ENCODE results near the gene MED25. TPM values are rescaled to one million over a fixed set of nuclear protein-coding genes. Genes with fewer than 3 reads are reported as not detected.

The MED25 gene
- polyA plus RNA-seq, 3 donors: 13.9 to 52.9 (median 18.5) TPM

- intact Hi-C loops (cut with micrococcal nuclease): no loop called here
- Mint-ChIP-seq H3K4me3 (no peak overlapping the region), H3K36me3 (peaks cover 4 to 9% of the 10 kb centered on the region in 2 donors), H3K27ac (peak overlapping the region in 1 of 7 donors; percentile 57), H3K9me3 (peaks cover 4 to 9% (median 7%) of the 10 kb centered on the region in 7 donors), H3K4me1 (peaks cover 41% of the 10 kb centered on the region), H3K27me3 (ENCODE audit: low read depth in 3 of 3) (peaks cover 0 to 3% (median 2%) of the 10 kb centered on the region in 3 donors)
- WGBS (ENCODE audit: insufficient coverage): 83% methylated on average over 1 of the region's 3 CpGs
- Histone ChIP-seq H3K9ac (ENCODE audit: insufficient read depth, low read length, poor library complexity, severe bottlenecking) (no peak overlapping the region), H3K27ac (ENCODE audit: low read depth in 1 of 2, low read length in 2 of 2) (no peak overlapping the region), H4K20me1 (ENCODE audit: insufficient read depth, low read length) (no peaks in the 10 kb centered on the region), H3K36me3 (replicated peaks in 1 of 2; ENCODE audit: control insufficient read depth in 1 of 2, insufficient read depth in 2 of 2, low read length in 2 of 2) (peaks cover 4 to 7% of the 10 kb centered on the region in 2 donors), H2AFZ (ENCODE audit: insufficient read depth, low read depth, low read length, poor library complexity, severe bottlenecking) (no peak overlapping the region), H3K4me2 (replicated peaks; ENCODE audit: extremely low read depth, low read length, poor library complexity, severe bottlenecking) (no peak overlapping the region), H3K9me3 (replicated peaks in 1 of 2; ENCODE audit: control insufficient read depth in 1 of 2, insufficient read depth in 1 of 2, low read length in 2 of 2) (peaks cover 0 to 4% of the 10 kb centered on the region in 2 donors), H3K4me1 (ENCODE audit: control insufficient read depth in 1 of 2, insufficient read depth in 2 of 2, low read length in 2 of 2) (peaks cover 40 to 49% of the 10 kb centered on the region in 2 donors), H3K4me3 (replicated peaks in 1 of 3; ENCODE audit: low read depth in 2 of 3, low read length in 3 of 3) (no peak overlapping the region), H3K27me3 (ENCODE audit: control insufficient read depth in 2 of 2, insufficient read depth in 2 of 2, low read length in 2 of 2) (no peaks in the 10 kb centered on the region), H3K79me2 (ENCODE audit: insufficient read depth, low read length) (no peaks in the 10 kb centered on the region)
- DNase-seq: no peak
- TF ChIP-seq CTCF (IDR thresholded peaks at IDR 0.05): no peak
Observed at GRCh38 chr19:49845414-49845813, 27.3 kb downstream of the MED25 start.

GRCh38 chr19:49846408-49846807, 28.3 kb downstream of the MED25 start:
- H3K9me3 ChIP-seq (replicated peaks in 1 of 2; ENCODE audit: control insufficient read depth in 1 of 2, insufficient read depth in 1 of 2, low read length in 2 of 2): peaks cover 0 to 4% of the 10 kb centered on the region in 2 donors
- no peaks in the 10 kb centered on the region for H3K79me2 ChIP-seq (ENCODE audit: insufficient read depth, low read length)
- H3K4me2 ChIP-seq (replicated peaks; ENCODE audit: extremely low read depth, low read length, poor library complexity, severe bottlenecking): no peak overlapping the region
- no peak for TF ChIP-seq CTCF (IDR thresholded peaks at IDR 0.05)
- no peak overlapping the region for H3K4me3 ChIP-seq (replicated peaks in 1 of 3; ENCODE audit: low read depth in 2 of 3, low read length in 3 of 3)
- no peak for DNase-seq
- H3K27me3 Mint-ChIP-seq (ENCODE audit: low read depth in 3 of 3): peaks cover 0 to 3% (median 2%) of the 10 kb centered on the region in 3 donors
- peaks cover 41% of the 10 kb centered on the region for H3K4me1 Mint-ChIP-seq
- peaks cover 1 to 4% of the 10 kb centered on the region in 2 donors for H3K36me3 Mint-ChIP-seq
- H3K27ac ChIP-seq (ENCODE audit: low read depth in 1 of 2, low read length in 2 of 2): no peak overlapping the region
- H3K9ac ChIP-seq (ENCODE audit: insufficient read depth, low read length, poor library complexity, severe bottlenecking): no peak overlapping the region
- 100% methylated on average over 1 of the region's 5 CpGs for WGBS (ENCODE audit: insufficient coverage)
- intact Hi-C loops (cut with micrococcal nuclease): no loop called here
- H3K27ac Mint-ChIP-seq: peak overlapping the region in 1 of 7 donors; percentile 40
- no peak overlapping the region for H3K4me3 Mint-ChIP-seq
- no peak overlapping the region for H2AFZ ChIP-seq (ENCODE audit: insufficient read depth, low read depth, low read length, poor library complexity, severe bottlenecking)
- H3K4me1 ChIP-seq (ENCODE audit: control insufficient read depth in 1 of 2, insufficient read depth in 2 of 2, low read length in 2 of 2): peaks cover 40 to 49% of the 10 kb centered on the region in 2 donors
- no peaks in the 10 kb centered on the region for H3K27me3 ChIP-seq (ENCODE audit: control insufficient read depth in 2 of 2, insufficient read depth in 2 of 2, low read length in 2 of 2)
- H3K36me3 ChIP-seq (replicated peaks in 1 of 2; ENCODE audit: control insufficient read depth in 1 of 2, insufficient read depth in 2 of 2, low read length in 2 of 2): no peaks in the 10 kb centered on the region
- peaks cover 4 to 9% (median 7%) of the 10 kb centered on the region in 7 donors for H3K9me3 Mint-ChIP-seq
- no peaks in the 10 kb centered on the region for H4K20me1 ChIP-seq (ENCODE audit: insufficient read depth, low read length)
